Inflammatory macrophage treated with lipopolysaccharide for 1 hour (primary cell): ENCODE data around the gene AQR.
"Not testable (repeated sequence)": the region's sequence is repeated elsewhere in the genome, so short reads cannot be mapped to it uniquely, and the experiment has no call there.

ENCODE experiments used
- DNase-seq, 2 donors: peaks; one replicate each; pipeline ENCODE4 v3.0.0-alpha.2; 2020 to 2022

AQR gene

GRCh38 chr15:34952481-34952880 is 17.1 kb downstream of the AQR start:
- DNase-seq = no peak

- DNase-seq = no peak
Observed at GRCh38 chr15:34951993-34952392, 17.5 kb downstream of the AQR start.

GRCh38 chr15:34944936-34945335 is 24.6 kb downstream of the AQR start:
- no peak for DNase-seq

- no peak for DNase-seq
Observed at GRCh38 chr15:34943711-34944110, 25.8 kb downstream of the AQR start.

GRCh38 chr15:34943264-34943663 is 26.3 kb downstream of the AQR start:
- DNase-seq = not testable (repeated sequence)

- no peak for DNase-seq
Observed at GRCh38 chr15:34942363-34942762, 27.2 kb downstream of the AQR start.

- no peak for DNase-seq
Observed at GRCh38 chr15:34941831-34942230, 27.7 kb downstream of the AQR start.

- DNase-seq = no peak
Observed at GRCh38 chr15:34941185-34941698, 28.3 kb downstream of the AQR start.

- DNase-seq = no peak
Observed at GRCh38 chr15:34933432-34933975, 36.0 kb downstream of the AQR start.

GRCh38 chr15:34928349-34928748 is 41.2 kb downstream of the AQR start:
- not testable (repeated sequence) for DNase-seq

GRCh38 chr15:34927726-34928125 is 41.8 kb downstream of the AQR start:
- no peak for DNase-seq

GRCh38 chr15:34914317-34914716 is 55.2 kb downstream of the AQR start:
- no peak for DNase-seq

- DNase-seq = no peak
Observed at GRCh38 chr15:34905047-34905446, 64.5 kb downstream of the AQR start.

GRCh38 chr15:34904527-34904926 is 65.0 kb downstream of the AQR start:
- no peak for DNase-seq

- DNase-seq = no peak
Observed at GRCh38 chr15:34900748-34901147, 68.8 kb downstream of the AQR start.

GRCh38 chr15:34896183-34896582 is 73.4 kb downstream of the AQR start:
- DNase-seq = no peak

GRCh38 chr15:34893967-34894366 is 75.6 kb downstream of the AQR start:
- no peak for DNase-seq

- DNase-seq = no peak
Observed at GRCh38 chr15:34892963-34893591, 76.5 kb downstream of the AQR start.

- DNase-seq = no peak
Observed at GRCh38 chr15:34890424-34890823, 79.1 kb downstream of the AQR start.

- DNase-seq = no peak
Observed at GRCh38 chr15:34889476-34889875, 80.1 kb downstream of the AQR start.

- DNase-seq = no peak
Observed at GRCh38 chr15:34886134-34886533, 83.4 kb downstream of the AQR start.

GRCh38 chr15:34883633-34884032 is 85.9 kb downstream of the AQR start:
- no peak for DNase-seq

GRCh38 chr15:34883042-34883441 is 86.5 kb downstream of the AQR start:
- DNase-seq = no peak

- no peak for DNase-seq
Observed at GRCh38 chr15:34879107-34879506, 90.4 kb downstream of the AQR start.

GRCh38 chr15:34876640-34877039 is 92.9 kb downstream of the AQR start:
- DNase-seq = no peak
